H9 (cell line): ENCODE measurements around the gene TNFSF4. TPM values are rescaled to one million over a fixed set of nuclear protein-coding genes. Genes with fewer than 3 reads are reported as not detected.

Source experiments
- DNase-seq: peaks from one replicate; pipeline ENCODE4 v3.0.0-alpha.2; 2017
- H2AFZ ChIP-seq: one replicate; pipeline ENCODE4 v1.6.1; 2013; ENCODE audit warnings: mild to moderate bottlenecking, low read length, control low read depth, moderate library complexity
- H2AK5ac ChIP-seq: 2 replicates; pipeline ENCODE4 v1.6.1; 2013; ENCODE audit warnings: low read length, control low read depth, mixed read lengths; ENCODE audit not compliant: insufficient read length
- H2BK120ac ChIP-seq: one replicate; pipeline ENCODE4 v1.6.1; 2013; ENCODE audit warnings: low read depth, mild to moderate bottlenecking, low read length, control low read depth, inconsistent platforms; ENCODE audit not compliant: poor library complexity, severe bottlenecking
- H2BK12ac ChIP-seq: 2 replicates; pipeline ENCODE4 v1.6.1; 2013; ENCODE audit warnings: low read length, control low read depth, mixed read lengths, low read depth; ENCODE audit not compliant: insufficient read length
- H2BK15ac ChIP-seq: 2 replicates; pipeline ENCODE4 v1.6.1; 2013; ENCODE audit warnings: low read depth, low read length, control low read depth
- H2BK20ac ChIP-seq: one replicate; pipeline ENCODE4 v1.6.1; 2013; ENCODE audit warnings: low read depth, mild to moderate bottlenecking, low read length, control low read depth, inconsistent platforms; ENCODE audit not compliant: poor library complexity, severe bottlenecking
- H2BK5ac ChIP-seq: 2 replicates; pipeline ENCODE4 v1.6.1; 2013; ENCODE audit warnings: low read length, control low read depth, mixed read lengths; ENCODE audit not compliant: insufficient read length
- H3K14ac ChIP-seq: 2 replicates; pipeline ENCODE4 v1.6.1; 2013; ENCODE audit warnings: low read length, control low read depth; ENCODE audit not compliant: insufficient read depth
- H3K18ac ChIP-seq: 2 replicates; pipeline ENCODE4 v1.6.1; 2013; ENCODE audit warnings: low read depth, mild to moderate bottlenecking, mixed read lengths, low read length, control low read depth; ENCODE audit not compliant: insufficient read length
- H3K23ac ChIP-seq: 2 replicates; pipeline ENCODE4 v1.6.1; 2013; ENCODE audit warnings: low read length, control low read depth, mixed read lengths, low read depth; ENCODE audit not compliant: insufficient read length
- H3K23me2 ChIP-seq: 2 replicates; pipeline ENCODE4 v1.6.1; 2013; ENCODE audit warnings: low read depth, mild to moderate bottlenecking, mixed read lengths, low read length, control low read depth; ENCODE audit not compliant: insufficient read length, poor library complexity, severe bottlenecking
- H3K27ac ChIP-seq: 2 replicates; pipeline ENCODE4 v1.5.1; 2013; ENCODE audit warnings: low read length, control low read depth, mixed read lengths, low read depth; ENCODE audit not compliant: insufficient read length
- H3K27me3 ChIP-seq: 2 replicates; pipeline ENCODE4 v1.6.1; 2013; ENCODE audit warnings: low read length, control low read depth, inconsistent platforms; ENCODE audit not compliant: insufficient read depth
- H3K4ac ChIP-seq: 2 replicates; pipeline ENCODE4 v1.6.1; 2013; ENCODE audit warnings: low read depth, mild to moderate bottlenecking, control low read depth, inconsistent platforms, low read length, moderate library complexity
- H3K4me1 ChIP-seq: 2 replicates; pipeline ENCODE4 v1.6.1; 2013; ENCODE audit warnings: low read length, control low read depth, inconsistent platforms; ENCODE audit not compliant: insufficient read depth
- H3K4me2 ChIP-seq: 2 replicates; pipeline ENCODE4 v1.6.1; 2013; ENCODE audit warnings: low read length, control low read depth, mixed read lengths; ENCODE audit not compliant: insufficient read length, insufficient read depth
- H3K56ac ChIP-seq: 2 replicates; pipeline ENCODE4 v1.6.1; 2013; ENCODE audit warnings: low read depth, mild to moderate bottlenecking, mixed read lengths, low read length, control low read depth; ENCODE audit not compliant: insufficient read length
- H3K79me1 ChIP-seq: 2 replicates; pipeline ENCODE4 v1.6.1; 2013; ENCODE audit warnings: low read depth, mild to moderate bottlenecking, moderate library complexity, low read length, control low read depth, inconsistent platforms; ENCODE audit not compliant: insufficient read depth, poor library complexity, severe bottlenecking
- H3K79me2 ChIP-seq: 2 replicates; pipeline ENCODE4 v1.6.1; 2013; ENCODE audit warnings: low read length, control low read depth, inconsistent platforms; ENCODE audit not compliant: insufficient read depth
- H3K9ac ChIP-seq: 2 replicates; pipeline ENCODE4 v1.6.1; 2013; ENCODE audit warnings: low read length, control low read depth, mixed read lengths; ENCODE audit not compliant: insufficient read length; ENCODE audit errors: extremely low read depth
- H3K9me3 ChIP-seq: one replicate; pipeline ENCODE4 v1.6.1; 2013; ENCODE audit warnings: low read depth, low read length, inconsistent platforms; ENCODE audit not compliant: control insufficient read depth
- H3T11ph ChIP-seq: one replicate; pipeline ENCODE4 v1.6.1; 2013; ENCODE audit warnings: mild to moderate bottlenecking, low read length, control low read depth, inconsistent platforms
- H4K20me1 ChIP-seq: one replicate; pipeline ENCODE4 v1.6.1; 2013; ENCODE audit not compliant: control insufficient read depth, insufficient read length, insufficient read depth
- H4K5ac ChIP-seq: 2 replicates; pipeline ENCODE4 v1.6.1; 2013; ENCODE audit warnings: low read depth, mild to moderate bottlenecking, mixed read lengths, low read length, control low read depth; ENCODE audit not compliant: insufficient read length
- H4K8ac ChIP-seq: replicated peaks from 2 replicates; pipeline ENCODE4 v1.6.1; 2013; ENCODE audit warnings: low read length, control low read depth, mixed read lengths, low read depth; ENCODE audit not compliant: insufficient read length
- H4K91ac ChIP-seq: 2 replicates; pipeline ENCODE4 v1.6.1; 2013; ENCODE audit warnings: low read depth, mild to moderate bottlenecking, moderate library complexity, mixed read lengths, low read length, control low read depth; ENCODE audit not compliant: insufficient read length
- H3K27ac Mint-ChIP-seq, 3 experiments: 2 replicates in 2 of 3; 3 replicates in 1 of 3; pipeline ENCODE4 v1.8.0; 2020 to 2021; ENCODE audit warnings: mixed read lengths in 3 of 3, mild to moderate bottlenecking in 1 of 3, moderate library complexity in 1 of 3
- H3K27me3 Mint-ChIP-seq: 2 replicates; pipeline ENCODE4 v1.8.0; 2021; ENCODE audit warnings: low read depth, mild to moderate bottlenecking, moderate library complexity, mixed read lengths
- H3K36me3 Mint-ChIP-seq, 3 experiments: 2 replicates in 2 of 3; 3 replicates in 1 of 3; pipeline ENCODE4 v1.8.0; 2020 to 2021; ENCODE audit warnings: low read depth in 3 of 3, mixed read lengths in 3 of 3; ENCODE audit not compliant: insufficient read depth in 1 of 3
- H3K4me1 Mint-ChIP-seq, 2 experiments: 2 replicates each; pipeline ENCODE4 v1.8.0; 2020; ENCODE audit warnings: mixed read lengths in 2 of 2
- H3K4me3 Mint-ChIP-seq, 2 experiments: 2 replicates in 1 of 2; 3 replicates in 1 of 2; pipeline ENCODE4 v1.8.0; 2020 to 2021; ENCODE audit warnings: mild to moderate bottlenecking in 2 of 2, mixed read lengths in 2 of 2, moderate library complexity in 1 of 2
- H3K9me3 Mint-ChIP-seq, 2 experiments: 2 replicates in 1 of 2; 3 replicates in 1 of 2; pipeline ENCODE4 v1.8.0; 2020; ENCODE audit warnings: mild to moderate bottlenecking in 2 of 2, mixed read lengths in 2 of 2, moderate library complexity in 1 of 2
- WGBS: extraction: QIAGEN DNeasy Blood & Tissue Kit; methylation state at CpG from one replicate; pipeline ENCODE4 v1.1.7; 2013; ENCODE audit warnings: missing lambda C conversion rate, low lambda C conversion rate, mixed read lengths; ENCODE audit not compliant: insufficient read length; ENCODE audit errors: extremely low coverage; 5-methylcytosine and 5-hydroxymethylcytosine counted together
- total RNA-seq: library from RNA; stranded (reverse); gene quantifications from 2 replicates; pipeline ENCODE4 v1.2.1, GENCODE V29; 2021
- TF ChIP-seq, protein P1 (sequence below): fragments of 200-600 bp; sonication (generic); conservative IDR thresholded peaks from 3 replicates; pipeline ENCODE4 v1.8.0; 2021; ENCODE audit warnings: antibody characterized with exemption, mild to moderate bottlenecking

TNFSF4 gene
- total RNA-seq, 1 experiment from 2014 or later: 0.28 TPM

DNA sequence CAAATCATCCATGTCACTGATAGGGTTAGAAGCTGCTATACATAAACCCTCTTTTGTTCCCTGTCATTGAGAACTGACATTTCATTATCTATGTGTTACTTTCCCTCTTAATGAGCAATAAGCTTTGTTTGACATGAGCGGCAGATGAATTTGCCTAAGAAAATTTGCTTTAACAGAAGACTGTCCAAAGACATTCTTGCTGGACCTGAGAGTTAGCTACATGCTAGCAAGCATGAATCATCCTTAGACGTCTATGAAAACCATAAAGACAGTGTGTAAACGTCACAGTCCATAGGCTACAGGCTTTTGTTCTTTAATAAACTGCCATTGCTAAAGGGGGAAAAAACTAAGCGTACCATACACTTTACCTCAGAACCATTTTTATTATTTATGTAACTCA, 73.1 kb downstream of the TNFSF4 start:
- Histone ChIP-seq H3K4me1 (no peaks in the 10 kb centered on the region), H2BK5ac (no peak overlapping the region), H2BK20ac (no peak overlapping the region), H3K4ac (no peak overlapping the region), H2BK15ac (no peak overlapping the region), H3K56ac (no peak overlapping the region), H2AFZ (no peak overlapping the region), H3K23me2 (no peaks in the 10 kb centered on the region), H3T11ph (no peak overlapping the region), H3K9me3 (no peaks in the 10 kb centered on the region), H4K91ac (no peak overlapping the region), H3K23ac (no peak overlapping the region), H4K20me1 (no peaks in the 10 kb centered on the region), H2BK12ac (no peak overlapping the region), H3K18ac (no peak overlapping the region), H3K79me2 (no peaks in the 10 kb centered on the region), H2BK120ac (no peak overlapping the region), H2AK5ac (no peak overlapping the region), H3K4me2 (no peak overlapping the region), H3K27ac (no peak overlapping the region), H3K9ac (no peak overlapping the region), H3K27me3 (no peaks in the 10 kb centered on the region), H3K14ac (no peak overlapping the region), H4K8ac (no peak overlapping the region), H3K79me1 (no peaks in the 10 kb centered on the region), H4K5ac (no peak overlapping the region)
- Mint-ChIP-seq H3K27ac (no peak overlapping the region), H3K4me3 (no peak overlapping the region), H3K27me3 (no peaks in the 10 kb centered on the region), H3K9me3 (peaks cover 0 to 1% of the 10 kb centered on the region in 2 experiments; a peak in 1 of 5 replicates), H3K4me1 (peaks cover 10 to 13% of the 10 kb centered on the region in 2 experiments), H3K36me3 (no peaks in the 10 kb centered on the region; a peak in 2 of 7 replicates)
- no CpG with 5 or more reads among the region's 4 CpGs for WGBS
- TF ChIP-seq, protein P1, sequence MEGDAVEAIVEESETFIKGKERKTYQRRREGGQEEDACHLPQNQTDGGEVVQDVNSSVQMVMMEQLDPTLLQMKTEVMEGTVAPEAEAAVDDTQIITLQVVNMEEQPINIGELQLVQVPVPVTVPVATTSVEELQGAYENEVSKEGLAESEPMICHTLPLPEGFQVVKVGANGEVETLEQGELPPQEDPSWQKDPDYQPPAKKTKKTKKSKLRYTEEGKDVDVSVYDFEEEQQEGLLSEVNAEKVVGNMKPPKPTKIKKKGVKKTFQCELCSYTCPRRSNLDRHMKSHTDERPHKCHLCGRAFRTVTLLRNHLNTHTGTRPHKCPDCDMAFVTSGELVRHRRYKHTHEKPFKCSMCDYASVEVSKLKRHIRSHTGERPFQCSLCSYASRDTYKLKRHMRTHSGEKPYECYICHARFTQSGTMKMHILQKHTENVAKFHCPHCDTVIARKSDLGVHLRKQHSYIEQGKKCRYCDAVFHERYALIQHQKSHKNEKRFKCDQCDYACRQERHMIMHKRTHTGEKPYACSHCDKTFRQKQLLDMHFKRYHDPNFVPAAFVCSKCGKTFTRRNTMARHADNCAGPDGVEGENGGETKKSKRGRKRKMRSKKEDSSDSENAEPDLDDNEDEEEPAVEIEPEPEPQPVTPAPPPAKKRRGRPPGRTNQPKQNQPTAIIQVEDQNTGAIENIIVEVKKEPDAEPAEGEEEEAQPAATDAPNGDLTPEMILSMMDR: no peak
- no peak for DNase-seq

Other genes with a start within 250 kb of the TNFSF4 start
- gene TNFSF18, start 156.4 kb downstream of the TNFSF4 start, total RNA-seq: not detected in 2 replicates